ENCODE measurements around the gene TPTE.
"Not testable (repeated sequence)": the region's sequence is repeated elsewhere in the genome, so short reads cannot be mapped to it uniquely, and the experiment has no call there.

TPTE gene

GRCh38 chr21:10616535-10616934, 95.2 kb downstream of the TPTE start:
- no peak for DNase-seq (ENCODE audit: extremely low read depth in 1 of 2, low read depth in 1 of 2)

- not testable (repeated sequence) for DNase-seq (ENCODE audit: extremely low read depth in 1 of 2, low read depth in 1 of 2)
Observed at GRCh38 chr21:10617133-10617752, 95.9 kb downstream of the TPTE start.

DNA sequence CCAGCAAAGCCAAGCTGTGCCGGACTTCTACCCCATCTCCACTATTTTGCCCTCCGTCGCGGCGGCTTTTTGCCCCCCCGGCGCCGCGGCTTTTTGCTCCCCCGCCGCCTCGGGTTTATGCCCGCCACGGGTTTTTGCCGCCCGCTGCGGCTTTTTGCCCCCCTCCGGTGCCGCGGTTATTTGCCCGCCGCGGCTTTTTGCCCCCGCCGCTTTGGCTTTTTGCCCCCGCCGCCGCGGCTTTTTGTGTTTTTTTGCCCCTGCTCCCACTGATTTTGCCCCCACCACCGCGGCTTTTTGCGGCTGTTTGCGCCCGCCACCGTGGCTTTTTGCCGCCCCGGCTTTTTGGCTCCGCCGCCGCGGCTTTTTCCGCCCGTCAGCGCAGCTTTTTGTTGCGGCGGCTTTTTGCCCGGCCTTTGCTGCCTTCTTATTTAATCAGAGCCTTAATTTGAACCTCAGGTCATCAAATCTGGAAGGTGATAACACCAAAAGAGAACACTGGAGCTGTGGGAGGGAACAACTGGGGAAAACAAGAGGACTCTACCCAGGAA, 106.0 kb downstream of the TPTE start:
- DNase-seq (ENCODE audit: extremely low read depth in 1 of 2, low read depth in 1 of 2), result no peak

GRCh38 chr21:10629239-10629638, 107.9 kb downstream of the TPTE start:
- not testable (repeated sequence) for DNase-seq (ENCODE audit: extremely low read depth in 1 of 2, low read depth in 1 of 2)

DNA sequence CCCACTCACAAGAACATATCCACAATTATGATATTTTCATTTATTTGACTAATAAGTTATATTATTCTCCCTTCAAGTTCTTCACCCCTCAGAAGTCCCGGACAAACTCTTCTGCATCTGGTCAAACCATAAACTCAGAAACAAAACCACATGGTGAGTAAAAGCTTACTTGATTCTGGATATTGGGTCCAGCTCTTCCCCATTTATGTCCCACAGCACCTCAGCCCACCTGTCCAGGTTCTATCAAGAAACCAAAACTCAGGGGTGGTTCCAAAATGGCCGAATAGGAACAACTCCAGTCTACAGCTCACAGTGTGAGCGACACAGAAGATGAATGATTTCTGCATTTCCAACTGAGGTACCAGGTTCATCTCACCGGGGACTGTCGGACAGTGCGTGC, 109.4 kb downstream of the TPTE start:
- DNase-seq (ENCODE audit: extremely low read depth in 1 of 2, low read depth in 1 of 2), result not testable (repeated sequence)

GRCh38 chr21:10631316-10631715, 109.9 kb downstream of the TPTE start:
- not testable (repeated sequence) for DNase-seq (ENCODE audit: extremely low read depth in 1 of 2, low read depth in 1 of 2)

DNA sequence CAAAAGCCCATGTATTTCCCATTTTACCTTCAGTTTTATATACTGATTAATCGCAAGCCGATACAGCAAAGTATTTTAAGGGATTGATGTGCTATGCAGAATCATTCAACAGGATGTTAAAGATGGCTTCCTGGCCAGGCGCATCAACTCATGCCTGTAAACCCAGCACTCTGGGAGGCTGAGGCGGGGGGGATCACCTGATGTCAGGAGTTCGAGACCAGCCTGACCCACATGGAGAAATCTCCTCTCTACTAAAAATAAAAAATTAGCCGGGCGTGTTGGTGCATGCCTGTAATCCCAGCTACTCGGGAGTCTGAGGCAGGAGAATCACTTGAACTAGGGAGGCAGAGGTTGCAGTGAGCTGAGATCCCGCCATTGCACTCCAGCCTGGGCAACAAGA, 116.8 kb downstream of the TPTE start:
- not testable (repeated sequence) for DNase-seq (ENCODE audit: extremely low read depth in 1 of 2, low read depth in 1 of 2)

GRCh38 chr21:10639123-10639522, 117.7 kb downstream of the TPTE start:
- no peak for DNase-seq (ENCODE audit: extremely low read depth in 1 of 2, low read depth in 1 of 2)

DNA sequence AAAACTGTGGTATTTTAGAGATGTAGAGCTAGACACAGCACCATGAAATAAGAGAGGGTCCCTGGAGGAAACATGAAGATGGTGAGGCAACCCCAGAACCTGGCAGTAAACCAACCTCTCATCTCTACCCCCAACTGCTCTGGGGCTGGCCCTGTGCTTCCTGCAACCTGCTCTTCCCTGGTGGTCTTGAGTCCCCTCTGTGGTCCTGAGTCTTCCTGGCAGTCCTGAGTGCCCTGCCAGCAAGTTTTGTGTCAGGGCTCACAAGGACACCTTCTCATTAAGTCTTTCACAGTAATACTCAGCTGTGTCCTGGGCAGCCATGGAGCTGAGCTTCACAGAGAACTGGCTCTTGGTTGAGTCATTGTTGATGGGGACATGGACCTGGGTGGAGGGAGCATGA, 118.4 kb downstream of the TPTE start:
- DNase-seq (ENCODE audit: extremely low read depth in 1 of 2, low read depth in 1 of 2), result not testable (repeated sequence)

DNA sequence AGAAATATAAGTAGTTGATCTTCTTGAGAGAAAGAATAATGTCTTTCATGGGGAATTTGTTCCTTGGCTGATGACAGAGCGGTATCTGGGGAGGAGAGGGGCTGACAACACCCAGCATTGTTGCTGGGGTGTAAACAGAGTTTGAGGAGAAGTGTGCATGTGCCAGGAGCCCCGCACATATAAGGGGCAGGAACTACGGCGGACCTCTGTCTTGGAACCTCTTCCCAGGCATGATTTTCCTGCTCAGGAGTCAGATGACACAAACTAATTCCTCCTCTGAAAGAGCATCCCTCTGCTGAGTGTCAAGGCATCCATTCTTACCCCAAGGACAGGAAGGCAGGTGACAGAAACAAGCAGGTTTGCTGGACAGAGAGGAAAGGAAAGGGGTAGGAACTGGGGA, 119.1 kb downstream of the TPTE start:
- no peak for DNase-seq (ENCODE audit: extremely low read depth in 1 of 2, low read depth in 1 of 2)

GRCh38 chr21:10641107-10641506, 119.7 kb downstream of the TPTE start:
- no peak for DNase-seq (ENCODE audit: extremely low read depth in 1 of 2, low read depth in 1 of 2)

- not testable (repeated sequence) for DNase-seq (ENCODE audit: extremely low read depth in 1 of 2, low read depth in 1 of 2)
Observed at GRCh38 chr21:10645667-10646066, 124.3 kb downstream of the TPTE start.

DNA sequence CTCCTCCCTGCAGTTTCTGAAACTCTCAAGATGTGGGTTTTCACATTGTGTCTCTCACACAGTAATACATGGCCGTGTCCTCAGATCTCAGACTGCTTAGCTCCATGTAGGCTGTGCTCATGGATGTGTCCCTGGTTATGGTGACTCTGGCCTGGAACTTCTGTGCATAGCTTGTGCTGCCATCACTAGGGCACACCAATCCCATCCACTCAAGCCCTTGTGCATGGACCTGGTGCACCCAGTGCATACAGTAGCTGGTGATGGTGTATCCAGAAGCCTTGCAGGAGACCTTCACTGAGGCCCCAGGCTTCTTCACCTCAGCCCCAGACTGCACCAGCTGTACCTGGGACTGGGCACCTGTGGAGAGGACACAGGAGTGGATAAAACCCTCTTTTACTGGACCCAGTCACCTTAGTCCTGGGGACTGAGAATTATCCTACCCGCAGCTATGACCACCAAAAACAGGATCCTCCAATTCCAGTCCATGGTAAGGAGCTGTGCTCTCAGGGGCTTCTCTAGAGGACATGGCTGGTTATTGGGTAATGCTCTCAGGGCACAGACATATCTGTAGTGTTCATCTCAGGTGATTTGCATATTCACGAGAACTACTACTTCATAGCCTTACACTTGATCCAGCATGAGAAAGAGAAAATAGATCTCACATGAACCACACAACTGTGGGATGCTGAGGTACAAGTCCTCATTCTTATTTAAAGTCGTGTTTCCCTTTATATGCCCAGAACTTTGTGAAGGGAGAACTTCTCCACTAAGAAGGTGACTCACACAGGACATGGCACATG, 128.2 kb downstream of the TPTE start:
- not testable (repeated sequence) for DNase-seq (ENCODE audit: extremely low read depth in 1 of 2, low read depth in 1 of 2)

- not testable (repeated sequence) for DNase-seq (ENCODE audit: extremely low read depth in 1 of 2, low read depth in 1 of 2)
Observed at GRCh38 chr21:10650297-10650696, 128.9 kb downstream of the TPTE start.
